Natural killer cell (primary cell): ENCODE results near the gene IFNLR1. TPM values are rescaled to one million over a fixed set of nuclear protein-coding genes. Genes with fewer than 3 reads are reported as not detected.

Source experiments
- ATAC-seq, 3 donors: fragments of 150-1000 bp in 2 of 3; fragments of 200-7000 bp in 1 of 3; cut with Tn5 transposase; 1 replicate in 1 of 3; 2 replicates in 2 of 3; pipeline ENCODE4 v1.10.0; 2021; ENCODE audit warnings: mild to moderate bottlenecking in 2 of 3, moderate library complexity in 2 of 3
- DNase-seq, 2 donors: peaks; one replicate each; pipeline versions ENCODE4 v3.0.0 to v3.0.0-alpha.2; 2013 to 2021; ENCODE audit warnings: mixed read lengths in 1 of 2
- H3K27ac ChIP-seq: one replicate; pipeline ENCODE4 v1.5.1; 2013; ENCODE audit warnings: mild to moderate bottlenecking, low read length
- H3K27me3 ChIP-seq: one replicate; pipeline ENCODE4 v1.6.1; 2013; ENCODE audit warnings: low read length; ENCODE audit not compliant: control insufficient read depth, insufficient read depth
- H3K36me3 ChIP-seq: one replicate; pipeline ENCODE4 v1.6.1; 2013; ENCODE audit warnings: low read length; ENCODE audit not compliant: control insufficient read depth, insufficient read depth
- H3K4me1 ChIP-seq: one replicate; pipeline ENCODE4 v1.6.1; 2013; ENCODE audit warnings: low read length; ENCODE audit not compliant: control insufficient read depth, insufficient read depth
- H3K4me3 ChIP-seq: one replicate; pipeline ENCODE4 v1.5.1; 2013; ENCODE audit warnings: low read length
- H3K9me3 ChIP-seq: one replicate; pipeline ENCODE4 v1.6.1; 2013; ENCODE audit warnings: low read length; ENCODE audit not compliant: control insufficient read depth, insufficient read depth
- H3K27ac Mint-ChIP-seq, 2 donors: one replicate each; pipeline ENCODE4 v1.8.0; 2022; ENCODE audit warnings: mild to moderate bottlenecking in 2 of 2, mixed read lengths in 2 of 2, moderate library complexity in 1 of 2
- H3K27me3 Mint-ChIP-seq, 2 donors: one replicate each; pipeline ENCODE4 v1.8.0; 2022; ENCODE audit warnings: low read depth in 2 of 2, mixed read lengths in 2 of 2
- H3K36me3 Mint-ChIP-seq: one replicate; pipeline ENCODE4 v1.8.0; 2022; ENCODE audit warnings: mixed read lengths
- H3K4me1 Mint-ChIP-seq, 2 donors: one replicate each; pipeline ENCODE4 v1.8.0; 2022; ENCODE audit warnings: mixed read lengths in 2 of 2
- H3K4me3 Mint-ChIP-seq: one replicate; pipeline ENCODE4 v1.8.0; 2022; ENCODE audit warnings: mild to moderate bottlenecking, moderate library complexity, mixed read lengths
- H3K9me3 Mint-ChIP-seq, 2 donors: one replicate each; pipeline ENCODE4 v1.8.0; 2022; ENCODE audit warnings: mixed read lengths in 2 of 2
- CTCF ChIP-seq: fragments of 200-600 bp; IDR thresholded peaks from one replicate; pipeline ENCODE4 v1.8.0; 2022; ENCODE audit warnings: antibody characterized with exemption
- WGBS: methylation state at CpG from one replicate; pipeline ENCODE4 v1.1.7; 2013; ENCODE audit warnings: missing lambda C conversion rate; ENCODE audit not compliant: insufficient coverage; 5-methylcytosine and 5-hydroxymethylcytosine counted together
- intact Hi-C: fragments of 100-400 bp; cut with micrococcal nuclease; formaldehyde crosslinking; loops from one replicate; pipeline ENCODE4 v1.14.2; 2022
- total RNA-seq, 4 donors: library from RNA; stranded (reverse); fragments of 120-200 nt in 1 of 4; gene quantifications; one replicate each; pipeline versions ENCODE4 v1.2.3 to v1.2.4, GENCODE V29; 2013 to 2022

IFNLR1 gene
- total RNA-seq, 3 donors from 2014 or later (not counting 1 experiment from before 2014, with no cell fraction given), result 0.07 to 2.5 (median 0.19) TPM

- peaks cover 7% of the 10 kb centered on the region for H3K4me1 ChIP-seq
- no peaks in the 10 kb centered on the region for H3K27me3 ChIP-seq
- Mint-ChIP-seq H3K4me3 (peak within 1 kb of the TSS; percentile 6), H3K27ac (no peak within 1 kb of the TSS), H3K9me3 (no peaks in the 10 kb centered on the region), H3K27me3 (peaks cover 7 to 17% of the 10 kb centered on the region in 2 donors), H3K4me1 (peaks cover 0 to 15% of the 10 kb centered on the region in 2 donors), H3K36me3 (no peaks in the 10 kb centered on the region)
- no peak within 1 kb of the TSS for H3K4me3 ChIP-seq
- 37% methylated on average over 27 of the region's 27 CpGs for WGBS
- intact Hi-C loops, result no loop called here
- DNase-seq, result peak; percentile 42 to 59
- H3K36me3 ChIP-seq, result no peaks in the 10 kb centered on the region
- peak; percentile 83 to 100 (median 98) for ATAC-seq
- no peak within 1 kb of the TSS for H3K27ac ChIP-seq
- H3K9me3 ChIP-seq, result no peaks in the 10 kb centered on the region
- no peak for TF ChIP-seq CTCF
Measured at GRCh38 chr1:24111996-24112779, 74.9 kb downstream of the IFNLR1 start, which contains the start of gene MYOM3. MYOM3 (minus strand) TSS chr1:24112135; CDS start chr1:24108636, 3,499 bp downstream.

- 92% methylated on average over 20 of the region's 20 CpGs for WGBS
- H3K36me3 Mint-ChIP-seq, result no peaks in the 10 kb centered on the region
- intact Hi-C loops, result no loop called here
- Histone ChIP-seq H3K27me3 (no peaks in the 10 kb centered on the region), H3K36me3 (no peaks in the 10 kb centered on the region), H3K4me1 (peaks cover 7% of the 10 kb centered on the region), H3K27ac (no peak overlapping the region), H3K4me3 (no peak overlapping the region), H3K9me3 (no peaks in the 10 kb centered on the region)
- TF ChIP-seq CTCF, result no peak
- no peaks in the 10 kb centered on the region for H3K9me3 Mint-ChIP-seq
- no peak for ATAC-seq
- H3K4me3 Mint-ChIP-seq, result no peak overlapping the region
- H3K4me1 Mint-ChIP-seq, result peaks cover 0 to 15% of the 10 kb centered on the region in 2 donors
- H3K27me3 Mint-ChIP-seq, result peaks cover 7 to 16% of the 10 kb centered on the region in 2 donors
- H3K27ac Mint-ChIP-seq, result no peak overlapping the region
- no peak for DNase-seq
Measured at GRCh38 chr1:24111262-24111995, 75.7 kb downstream of the IFNLR1 start.

- Histone ChIP-seq H3K4me3 (no peak overlapping the region), H3K36me3 (no peaks in the 10 kb centered on the region), H3K4me1 (peaks cover 7% of the 10 kb centered on the region), H3K27me3 (no peaks in the 10 kb centered on the region), H3K27ac (no peak overlapping the region), H3K9me3 (no peaks in the 10 kb centered on the region)
- DNase-seq, result no peak
- Mint-ChIP-seq H3K36me3 (no peaks in the 10 kb centered on the region), H3K27ac (no peak overlapping the region), H3K4me1 (peaks cover 0 to 15% of the 10 kb centered on the region in 2 donors), H3K4me3 (no peak overlapping the region), H3K27me3 (peaks cover 7 to 13% of the 10 kb centered on the region in 2 donors), H3K9me3 (no peaks in the 10 kb centered on the region)
- no peak for ATAC-seq
- no peak for TF ChIP-seq CTCF
- WGBS, result 92% methylated on average over 14 of the region's 14 CpGs
- intact Hi-C loops, result no loop called here
Measured at GRCh38 chr1:24110642-24111261, 76.3 kb downstream of the IFNLR1 start.
